Omental fat pad (tissue), 4 donors: ENCODE results near the gene ARHGAP44. TPM values are rescaled to one million over a fixed set of nuclear protein-coding genes. Genes with fewer than 3 reads are reported as not detected.

Experiments used
- ATAC-seq: fragments of 150-250 bp; one replicate; pipeline ENCODE4 v1.9.1; 2016; ENCODE audit warnings: mild to moderate bottlenecking, moderate library complexity; ENCODE audit not compliant: low FRiP score
- DNase-seq: peaks from one replicate; pipeline ENCODE4 v3.0.0-alpha.2; 2019; ENCODE audit warnings: low spot score
- CTCF ChIP-seq, 3 donors: fragments of 450-650 bp; IDR thresholded peaks; one replicate each; pipeline ENCODE4 v1.5.1; 2016 to 2017; ENCODE audit warnings: antibody characterized with exemption in 3 of 3, mild to moderate bottlenecking in 3 of 3, moderate library complexity in 2 of 3
- total RNA-seq, 4 donors: library from RNA; depleted of rRNA; stranded (reverse); fragments of >200 nt; gene quantifications; one replicate each; pipeline ENCODE4 v1.1.0, GENCODE V29; 2016

The ARHGAP44 gene
- total RNA-seq = 10 to 100 TPM in 1 of 4 donors, 1 to 10 TPM in 3; 3.6 to 22.5 (median 7.2) TPM

- ATAC-seq = peak; percentile 66
- DNase-seq = no peak
- no peak for TF ChIP-seq CTCF (IDR thresholded peaks at IDR 0.05)
These were observed at the start of gene ARHGAP44 for GRCh38 chr17:12789481-12790248. Gene ARHGAP44 (plus strand): TSS chr17:12789498. CDS start chr17:12789839, 341 bp downstream.

GRCh38 chr17:12739500-12739899 is 49.8 kb upstream of the ARHGAP44 start:
- DNase-seq (no peak), ATAC-seq (no peak)
- TF ChIP-seq CTCF (IDR thresholded peaks at IDR 0.05) = no peak

- DNase-seq (no peak), ATAC-seq (no peak)
- no peak for TF ChIP-seq CTCF (IDR thresholded peaks at IDR 0.05)
These were observed 46.3 kb upstream of the ARHGAP44 start for GRCh38 chr17:12743046-12743445.

- ATAC-seq = peak; percentile 52
- DNase-seq = no peak
- no peak for TF ChIP-seq CTCF (IDR thresholded peaks at IDR 0.05)
These were observed 45.0 kb upstream of the ARHGAP44 start for GRCh38 chr17:12744298-12744697.

- DNase-seq = no peak
- TF ChIP-seq CTCF (IDR thresholded peaks at IDR 0.05) = no peak
- no peak for ATAC-seq
These were observed 44.5 kb upstream of the ARHGAP44 start for GRCh38 chr17:12744786-12745185.

- no peak for DNase-seq
- ATAC-seq = no peak
- no peak for TF ChIP-seq CTCF (IDR thresholded peaks at IDR 0.05)
These were observed 43.8 kb upstream of the ARHGAP44 start for GRCh38 chr17:12745486-12745885.

GRCh38 chr17:12756786-12757185 is 32.5 kb upstream of the ARHGAP44 start:
- no peak for TF ChIP-seq CTCF (IDR thresholded peaks at IDR 0.05)
- DNase-seq (no peak), ATAC-seq (no peak)
